SIG-M5 (cell line): ENCODE results near the gene RSRC1.
"Not testable (repeated sequence)": the region's sequence is repeated elsewhere in the genome, so short reads cannot be mapped to it uniquely, and the experiment has no call there.

Source experiments
- DNase-seq: peaks from one replicate; lab custom pipeline; 2025; lab: John Stamatoyannopoulos, UW

The RSRC1 gene

GRCh38 chr3:158465074-158465473 lies 355.2 kb downstream of the RSRC1 start:
- no peak for DNase-seq

GRCh38 chr3:158470944-158471638 lies 361.2 kb downstream of the RSRC1 start:
- no peak for DNase-seq

DNA sequence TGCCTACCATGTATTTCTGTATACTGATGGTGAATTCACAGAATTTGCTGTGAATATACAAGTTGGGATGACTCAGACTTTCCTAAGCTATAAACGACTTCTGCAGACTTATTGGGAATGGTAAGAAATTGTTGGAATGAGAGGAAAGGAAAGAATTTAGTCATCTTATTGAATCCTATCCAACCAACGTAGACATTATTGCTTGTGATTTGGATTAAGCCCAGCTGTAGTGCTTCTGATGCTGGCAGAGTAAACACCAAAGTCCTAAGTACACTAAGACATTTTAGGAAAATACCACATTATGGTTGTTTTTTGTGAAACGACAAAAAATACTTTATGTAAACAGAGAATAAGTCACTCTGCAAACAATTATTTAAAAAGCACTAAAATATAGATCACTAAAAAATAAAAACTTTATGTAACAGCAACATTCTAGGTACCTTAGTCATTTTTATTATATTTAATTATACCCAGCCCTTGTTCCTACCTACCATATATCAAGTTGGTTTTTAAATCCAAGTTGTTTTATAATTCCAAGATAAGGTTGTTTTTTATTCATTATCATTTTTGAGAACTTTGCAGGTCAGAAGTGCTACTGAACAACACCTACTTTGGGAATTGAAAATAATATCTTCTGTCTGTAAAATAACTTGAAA lies 361.9 kb downstream of the RSRC1 start:
- no peak for DNase-seq

DNA sequence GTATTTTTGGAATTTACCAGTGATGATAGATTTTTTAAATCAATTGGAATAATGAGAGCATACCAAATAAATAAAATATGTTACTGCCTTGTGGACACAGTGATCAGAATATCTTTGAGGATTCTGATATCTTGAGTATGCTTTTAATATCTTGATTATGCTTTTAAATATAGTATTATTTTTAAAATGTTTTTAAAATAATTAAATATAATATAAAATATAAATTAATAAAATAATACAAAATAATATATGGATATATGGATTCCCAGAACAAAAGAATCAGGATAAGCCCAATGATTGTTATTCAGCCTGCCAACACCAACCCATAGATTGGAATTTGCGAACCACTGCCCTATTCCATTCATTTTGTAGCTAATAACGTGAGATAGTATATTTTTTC lies 369.2 kb downstream of the RSRC1 start:
- DNase-seq: no peak

DNA sequence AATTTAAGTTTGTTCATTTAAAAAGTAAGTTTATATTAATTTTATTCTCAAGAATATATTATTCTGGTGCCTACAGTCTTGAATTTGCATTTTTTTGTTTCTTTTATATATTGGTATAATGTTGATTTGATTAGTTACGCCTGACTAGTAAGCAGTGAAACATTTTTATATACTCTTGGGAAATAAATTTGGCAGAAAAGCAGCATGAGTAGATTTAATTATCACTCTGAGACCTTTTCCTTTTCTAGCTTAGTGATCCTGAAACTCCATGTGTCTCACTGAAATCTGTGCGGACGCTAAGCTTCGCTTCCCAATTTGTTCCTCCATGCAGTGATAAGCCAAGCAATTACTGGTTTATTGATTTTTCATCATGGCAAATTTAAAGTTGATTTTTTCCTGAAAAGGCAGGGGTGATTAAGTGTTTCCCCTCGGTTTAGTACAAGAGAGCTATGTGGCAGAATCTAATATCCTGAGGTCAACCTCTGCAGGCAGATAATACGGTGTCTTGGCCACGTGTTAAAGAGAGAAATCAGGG lies 373.9 kb downstream of the RSRC1 start:
- no peak for DNase-seq

GRCh38 chr3:158486200-158486599 lies 376.3 kb downstream of the RSRC1 start:
- DNase-seq: no peak

DNA sequence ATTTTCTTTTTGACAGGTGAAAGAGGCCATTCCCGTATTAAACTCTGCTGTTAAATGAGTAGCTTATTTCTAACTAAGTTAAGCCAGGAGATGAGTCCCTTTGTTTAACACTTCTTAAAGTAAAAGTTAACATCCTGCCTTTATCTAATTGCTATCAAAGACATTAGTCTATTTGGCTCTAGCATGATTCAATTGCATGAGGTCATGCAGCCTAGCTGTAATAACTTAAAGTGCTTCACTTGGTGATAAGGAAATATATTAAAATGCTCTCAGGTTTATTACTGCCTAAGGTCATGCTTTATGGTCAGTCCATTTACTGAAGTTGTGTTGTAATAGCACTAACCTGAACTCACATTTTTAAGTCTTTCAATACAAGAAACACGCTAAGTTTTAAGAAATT lies 378.8 kb downstream of the RSRC1 start:
- no peak for DNase-seq

DNA sequence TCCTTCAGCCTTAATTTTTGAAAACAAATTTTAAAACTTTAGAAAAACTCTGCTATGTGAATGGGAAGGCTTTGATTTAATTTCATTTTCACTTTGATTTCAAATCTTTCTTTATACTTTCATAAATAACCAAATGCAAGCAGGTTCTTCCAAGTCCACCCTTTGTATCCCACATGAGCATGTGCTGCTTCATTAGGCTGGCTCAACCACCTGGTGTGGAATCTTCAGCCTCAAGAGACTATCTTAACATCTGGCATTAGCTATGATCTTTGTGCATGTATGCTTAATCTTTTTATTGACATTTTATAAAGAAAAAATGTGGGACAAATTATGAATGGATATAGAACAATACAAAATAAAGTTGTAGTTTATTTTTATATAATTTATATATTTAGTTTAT lies 379.3 kb downstream of the RSRC1 start:
- DNase-seq: no peak

DNA sequence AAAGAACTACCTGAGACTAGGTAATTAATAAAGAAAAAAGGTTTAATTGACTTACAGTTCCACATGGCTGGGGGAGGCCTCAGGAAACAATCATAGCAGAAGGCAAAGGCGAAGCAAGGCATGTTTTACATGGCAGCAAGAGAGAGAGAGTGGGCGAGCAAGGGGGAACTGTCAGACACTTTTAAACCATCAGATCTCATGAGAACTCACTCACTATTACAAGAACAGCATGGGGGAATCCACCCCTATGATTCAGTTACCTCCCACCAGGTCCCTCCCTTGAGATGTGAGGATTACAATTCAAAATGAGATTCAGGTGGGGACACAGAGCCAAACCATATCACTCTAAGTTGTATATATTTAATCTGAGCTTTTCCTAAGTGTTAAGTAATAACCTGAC lies 382.1 kb downstream of the RSRC1 start:
- no peak for DNase-seq

GRCh38 chr3:158492685-158493084 lies 382.8 kb downstream of the RSRC1 start:
- no peak for DNase-seq

- DNase-seq: no peak
Observed at GRCh38 chr3:158493931-158494330, 384.0 kb downstream of the RSRC1 start.

DNA sequence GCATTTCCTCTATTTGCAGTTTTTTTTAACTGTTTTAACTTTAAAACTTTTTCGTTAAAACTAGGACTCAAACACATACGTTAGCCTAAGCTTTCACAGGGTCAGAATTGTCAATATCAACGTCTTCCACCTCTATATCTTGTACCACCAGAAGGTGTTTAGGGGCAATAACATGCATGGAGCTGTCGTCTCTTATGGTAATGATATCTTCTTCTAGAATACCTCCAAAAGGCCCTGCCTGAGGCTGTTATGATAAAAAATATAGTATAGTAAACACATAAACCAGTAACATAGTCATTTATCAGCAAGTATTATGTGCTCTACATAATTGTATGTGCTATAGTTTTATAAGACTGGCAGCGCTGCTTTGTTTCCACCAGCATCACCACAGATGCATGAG lies 384.8 kb downstream of the RSRC1 start:
- no peak for DNase-seq

- DNase-seq: not testable (repeated sequence)
Observed at GRCh38 chr3:158495398-158495902, 385.6 kb downstream of the RSRC1 start.

DNA sequence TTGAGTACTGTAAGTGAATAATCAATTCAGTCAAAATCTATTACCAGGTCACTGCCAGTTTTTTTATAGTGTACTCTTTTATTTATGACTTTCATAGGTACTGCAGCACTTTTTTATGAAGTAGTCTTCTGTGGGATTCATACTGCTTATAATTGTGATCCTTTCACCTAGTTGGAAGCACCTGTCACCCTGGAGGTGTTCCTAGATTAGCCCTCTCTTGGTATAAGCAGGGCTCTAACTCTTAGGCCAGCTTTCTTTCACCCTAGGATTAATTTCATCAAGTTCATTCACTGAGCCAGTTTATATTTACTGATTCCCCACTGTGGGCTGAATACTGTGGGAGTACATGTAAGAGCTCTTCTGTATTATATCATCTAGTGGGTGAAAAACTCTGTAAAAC lies 395.2 kb downstream of the RSRC1 start:
- no peak for DNase-seq

- no peak for DNase-seq
Observed at GRCh38 chr3:158506456-158506855, 396.6 kb downstream of the RSRC1 start.

- no peak for DNase-seq
Observed at GRCh38 chr3:158508481-158508880, 398.6 kb downstream of the RSRC1 start.

GRCh38 chr3:158509891-158510290 lies 400.0 kb downstream of the RSRC1 start:
- no peak for DNase-seq

DNA sequence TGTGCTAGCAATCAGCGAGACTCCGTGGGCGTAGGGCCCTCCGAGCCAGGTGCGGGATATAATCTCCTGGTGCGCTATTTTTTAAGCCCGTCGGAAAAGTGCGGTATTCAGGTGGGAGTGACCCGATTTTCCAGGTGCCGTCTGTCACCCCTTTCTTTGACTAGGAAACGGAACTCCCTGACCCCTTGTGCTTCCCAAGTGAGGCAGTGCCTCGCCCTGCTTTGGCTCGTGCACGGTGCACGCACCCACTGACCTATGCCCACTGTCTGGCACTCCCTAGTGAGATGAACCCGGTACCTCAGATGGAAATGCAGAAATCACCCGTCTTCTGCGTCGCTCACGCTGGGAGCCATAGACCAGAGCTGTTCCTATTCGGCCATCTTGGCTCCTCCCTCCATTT lies 406.8 kb downstream of the RSRC1 start:
- DNase-seq: not testable (repeated sequence)

GRCh38 chr3:158519776-158520175 lies 409.9 kb downstream of the RSRC1 start:
- DNase-seq: no peak

DNA sequence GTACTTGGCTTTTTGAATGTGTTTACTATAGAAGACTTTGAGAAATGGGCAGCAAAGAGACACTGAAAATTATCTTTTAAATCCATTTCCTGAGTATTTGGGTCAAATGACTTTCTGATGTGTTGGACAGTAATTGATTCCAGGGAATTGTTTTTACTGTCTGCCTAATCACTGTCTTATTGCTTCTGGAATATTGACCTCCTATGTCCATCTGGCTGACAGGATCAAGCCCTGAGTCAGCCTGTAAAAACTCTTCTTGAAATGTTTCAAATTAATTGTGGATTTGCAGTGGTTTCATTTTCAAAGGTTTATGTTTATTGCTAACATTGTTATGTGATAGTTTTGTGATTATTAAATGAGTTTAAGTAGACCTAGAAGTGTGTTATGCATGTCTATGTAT lies 410.5 kb downstream of the RSRC1 start:
- DNase-seq: no peak

GRCh38 chr3:158522221-158523136 lies 412.6 kb downstream of the RSRC1 start:
- no peak for DNase-seq

- DNase-seq: no peak
Observed at GRCh38 chr3:158528076-158528674, 418.3 kb downstream of the RSRC1 start.
